MV-4-11 (cell line): ENCODE data around the gene FSD1.
"Not testable (repeated sequence)": the region's sequence is repeated elsewhere in the genome, so short reads cannot be mapped to it uniquely, and the experiment has no call there.

Source experiments
- DNase-seq: peaks from one replicate; lab custom pipeline; 2025; lab: John Stamatoyannopoulos, UW

Gene FSD1

GRCh38 chr19:4284974-4285373 lies 19.4 kb upstream of the FSD1 start:
- no peak for DNase-seq

DNA sequence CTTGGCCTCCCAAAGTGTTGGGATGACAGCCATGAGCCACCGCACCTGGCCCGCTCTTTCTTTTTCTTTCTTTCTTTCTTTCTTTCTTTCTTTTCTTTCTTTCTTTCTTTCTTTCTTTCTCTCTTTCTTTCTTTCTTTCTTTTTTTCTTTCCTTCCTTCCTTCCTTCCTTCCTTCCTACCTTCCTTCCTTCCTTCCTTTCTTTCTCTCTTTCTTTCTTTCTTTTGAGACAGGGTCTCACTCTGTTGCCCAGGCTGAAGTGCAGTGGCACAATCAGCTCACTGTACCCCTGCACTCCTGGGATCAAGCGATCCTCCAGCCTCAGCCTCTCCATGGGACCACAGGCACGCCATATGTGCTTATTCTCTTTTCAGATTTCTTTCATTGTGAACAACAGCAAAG lies 18.3 kb upstream of the FSD1 start:
- not testable (repeated sequence) for DNase-seq

DNA sequence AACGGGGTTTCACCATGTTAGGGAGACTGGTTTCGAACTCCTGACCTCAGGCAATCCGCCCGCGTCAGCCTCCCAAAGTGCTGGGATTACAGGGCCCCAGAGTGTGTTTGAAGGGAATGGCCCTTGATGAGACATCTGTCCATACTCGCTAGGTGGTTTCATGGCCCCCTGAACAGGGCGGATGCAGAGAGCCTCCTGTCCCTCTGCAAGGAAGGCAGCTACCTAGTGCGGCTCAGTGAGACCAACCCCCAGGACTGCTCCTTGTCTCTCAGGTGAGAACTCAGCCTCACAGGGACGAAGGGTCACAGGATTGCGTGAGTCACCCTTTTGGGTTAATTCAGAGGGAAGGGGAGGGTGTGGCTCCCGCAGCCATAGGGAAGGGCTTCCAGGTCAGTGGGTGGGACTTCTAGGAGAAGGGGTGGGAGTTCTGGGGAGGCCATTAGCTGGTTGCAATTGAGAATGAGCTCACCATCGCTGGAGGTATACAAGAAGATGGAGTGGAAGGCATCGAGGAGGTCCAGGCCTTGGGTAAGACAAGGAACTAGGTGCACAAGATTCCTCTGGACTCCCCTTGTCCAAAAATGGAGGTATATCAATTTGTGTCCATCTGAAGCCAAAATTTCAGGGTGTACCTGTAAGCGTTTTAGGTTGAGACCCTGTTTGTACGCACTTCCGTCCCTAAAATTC lies 16.2 kb upstream of the FSD1 start:
- no peak for DNase-seq

DNA sequence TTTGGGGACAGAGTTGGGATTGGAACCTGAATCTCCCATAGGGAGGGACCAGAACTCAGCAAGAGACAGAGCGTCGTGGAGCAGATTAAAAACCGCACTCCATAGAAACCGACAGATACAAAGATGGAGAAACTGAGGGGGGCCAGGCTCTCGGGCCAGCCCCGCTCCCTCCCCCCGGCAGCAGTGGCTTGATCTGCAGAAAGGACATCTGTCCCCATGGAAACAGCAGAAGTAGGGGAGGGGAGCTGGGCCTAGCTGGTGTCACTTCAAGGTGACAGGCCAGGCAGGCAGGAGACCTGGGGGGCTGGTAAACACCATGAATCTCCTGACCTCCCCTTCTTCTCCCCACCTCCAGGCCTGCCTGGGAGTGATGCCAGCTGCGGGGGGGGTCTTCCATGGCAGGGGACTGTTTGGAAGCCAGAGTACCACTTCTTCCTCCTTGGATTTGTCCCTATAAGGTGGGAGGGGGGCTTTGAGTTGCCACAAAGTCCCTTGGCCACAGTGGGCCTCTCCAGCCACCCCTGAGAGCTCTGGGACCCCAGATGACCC lies 13.1 kb upstream of the FSD1 start:
- no peak for DNase-seq

- DNase-seq = no peak
Measured at GRCh38 chr19:4292515-4292914, 11.9 kb upstream of the FSD1 start.

GRCh38 chr19:4294389-4294788 lies 10.0 kb upstream of the FSD1 start:
- no peak for DNase-seq

DNA sequence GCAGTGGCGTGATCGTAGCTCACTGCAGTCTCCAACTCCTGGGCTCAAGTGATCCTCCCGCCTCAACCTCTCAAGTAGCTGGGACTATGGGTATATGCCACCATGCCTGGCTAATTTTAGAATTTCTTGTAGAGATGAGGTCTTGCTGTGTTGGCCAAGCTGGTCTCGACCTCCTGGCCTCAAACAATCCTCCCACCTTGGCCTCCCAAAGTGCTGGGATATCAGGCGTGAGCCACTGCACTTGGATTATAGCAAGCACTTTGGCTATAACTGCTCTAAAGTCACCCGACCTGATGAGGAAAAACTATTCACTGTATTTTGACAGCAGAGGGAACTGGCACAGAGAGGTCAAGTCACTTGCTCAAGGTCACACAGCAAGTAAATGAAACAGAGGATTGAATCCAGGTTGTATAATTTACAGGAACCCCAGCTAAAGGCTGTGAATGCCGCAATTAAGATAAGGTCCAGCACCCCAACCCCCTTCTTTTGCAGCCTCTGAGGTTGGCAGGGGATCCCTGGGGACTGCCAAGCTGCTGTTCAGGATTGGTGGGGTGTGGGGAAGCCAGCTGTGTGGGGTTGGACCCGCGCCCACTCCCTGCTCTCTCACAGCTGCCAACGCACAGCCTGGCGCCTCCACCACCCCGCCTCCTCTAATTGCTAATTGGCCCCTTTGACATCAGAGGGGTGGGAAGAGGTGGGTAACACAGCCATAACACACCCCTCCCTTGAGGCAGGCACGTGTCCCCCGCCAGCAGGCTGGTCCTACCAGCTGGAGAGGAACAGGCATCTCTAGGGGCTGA lies 8.2 kb upstream of the FSD1 start:
- DNase-seq = no peak

- no peak for DNase-seq
Measured at GRCh38 chr19:4297901-4298809, 6.2 kb upstream of the FSD1 start.

DNA sequence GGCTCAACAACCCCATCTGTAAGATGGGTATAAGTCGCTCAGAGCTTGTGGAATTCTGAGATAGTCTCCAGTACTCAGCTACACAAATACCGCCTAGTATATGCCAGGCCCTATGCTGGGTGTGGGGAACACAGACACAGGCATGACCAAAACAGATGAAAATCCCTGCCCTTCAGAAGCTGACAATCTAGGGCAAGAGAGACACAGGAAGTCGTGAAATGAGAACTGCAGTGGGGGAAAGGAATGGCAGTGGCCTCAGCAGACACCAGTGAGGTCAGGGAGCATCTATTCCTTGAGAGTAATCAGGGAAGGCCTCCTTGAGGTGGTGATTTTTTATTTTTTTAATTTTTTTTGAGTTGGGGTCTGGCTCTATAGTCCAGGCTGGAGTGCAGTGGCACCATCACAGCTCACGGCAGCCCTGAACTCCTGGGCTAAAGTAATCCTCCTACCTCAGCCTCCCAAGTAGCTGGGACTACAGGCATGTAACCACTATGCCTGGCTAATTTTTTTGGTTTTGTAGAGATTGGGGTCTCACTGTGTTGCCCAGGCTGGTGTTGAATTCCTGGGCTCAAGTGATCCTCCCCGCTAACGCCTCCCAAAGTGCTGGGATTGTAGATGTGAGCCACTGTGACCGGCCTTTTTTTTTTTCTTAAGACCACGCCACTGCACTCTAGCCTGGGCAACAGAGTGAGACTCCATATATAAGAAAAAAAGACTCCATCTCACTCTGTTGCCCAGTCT lies 5.4 kb upstream of the FSD1 start:
- DNase-seq = no peak

- DNase-seq = no peak
Measured at GRCh38 chr19:4300589-4300988, 3.8 kb upstream of the FSD1 start.

- DNase-seq = no peak
Measured at GRCh38 chr19:4301590-4302242, 2.7 kb upstream of the FSD1 start.

DNA sequence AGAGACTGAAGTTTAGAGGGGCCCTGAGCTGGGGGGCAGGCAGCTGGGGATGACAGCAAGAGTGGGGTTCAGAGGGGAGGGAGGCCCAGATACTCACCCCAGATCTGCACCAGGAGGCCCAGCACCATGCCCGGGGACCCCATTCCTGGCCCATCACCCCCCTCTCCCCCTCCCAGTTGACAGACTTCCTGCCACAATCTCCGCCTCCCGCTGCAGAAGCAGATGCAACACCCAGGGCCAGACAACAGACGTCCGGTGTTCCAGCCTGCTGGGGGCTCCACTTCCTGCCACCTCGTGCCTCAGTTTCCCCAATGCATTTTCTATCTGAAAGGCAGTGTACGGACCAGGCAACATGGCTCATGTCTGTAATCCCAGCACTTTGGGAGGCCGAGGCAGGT lies 2.2 kb upstream of the FSD1 start, which contains the start of gene TMIGD2:
TMIGD2 (minus strand) TSS at position 147 of the 398 bp plus-strand sequence; CDS start at position 143, 4 bp downstream.
- no peak for DNase-seq

DNA sequence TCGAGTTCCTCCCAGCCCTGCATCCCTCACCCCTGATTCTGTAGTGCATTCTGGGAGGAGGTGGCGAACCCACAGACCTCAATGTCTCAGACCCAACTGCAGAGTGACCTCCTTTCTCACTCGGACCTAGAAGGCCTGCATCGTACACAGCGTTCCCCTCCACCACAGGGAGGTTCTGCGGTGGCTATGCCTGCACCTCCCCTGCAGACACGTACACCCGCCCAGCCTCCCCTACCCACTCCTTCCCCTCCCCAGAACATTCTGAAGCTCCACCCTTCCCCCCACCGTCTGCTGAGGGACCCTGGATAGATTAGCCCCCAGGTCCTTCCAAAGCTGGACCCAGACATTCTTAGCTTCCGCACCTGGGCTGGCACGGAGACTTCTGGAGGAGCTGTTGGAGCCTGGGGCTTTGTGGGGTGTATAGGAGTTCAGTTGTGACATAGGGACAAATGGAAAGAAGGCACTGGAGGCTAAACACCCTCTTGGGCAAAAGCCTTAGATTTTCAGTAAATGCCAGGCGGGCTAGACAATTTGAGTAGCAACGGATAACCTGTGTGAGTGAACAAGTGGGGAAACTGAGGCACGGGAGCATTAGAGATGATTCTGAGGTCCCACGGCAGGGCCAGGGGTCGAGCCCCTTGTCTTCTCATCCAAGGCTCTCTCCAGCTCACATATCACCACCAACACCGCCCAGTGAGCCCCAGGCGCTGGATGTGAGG lies 420 bp upstream of the FSD1 start:
- DNase-seq = no peak

DNA sequence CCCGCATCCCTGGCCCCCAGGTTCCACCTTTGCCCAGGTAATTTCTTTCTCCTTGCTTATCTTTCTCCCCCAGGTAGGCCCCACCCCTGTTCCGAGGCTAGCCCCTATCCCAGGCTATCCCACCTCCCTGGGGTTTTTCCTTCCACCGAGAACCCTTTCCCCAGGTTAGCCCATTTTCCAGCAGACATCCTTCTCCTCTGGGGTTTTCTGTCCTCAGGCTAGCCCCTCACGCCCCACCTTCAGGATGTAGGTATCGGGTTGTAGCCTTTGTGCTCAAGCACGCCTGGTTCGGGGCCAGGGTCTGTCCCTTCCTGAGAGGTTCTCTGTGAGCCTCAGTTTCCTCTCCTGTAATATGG lies 837 bp downstream of the FSD1 start:
- no peak for DNase-seq

- no peak for DNase-seq
Measured at GRCh38 chr19:4305659-4306058, 1.3 kb downstream of the FSD1 start.

DNA sequence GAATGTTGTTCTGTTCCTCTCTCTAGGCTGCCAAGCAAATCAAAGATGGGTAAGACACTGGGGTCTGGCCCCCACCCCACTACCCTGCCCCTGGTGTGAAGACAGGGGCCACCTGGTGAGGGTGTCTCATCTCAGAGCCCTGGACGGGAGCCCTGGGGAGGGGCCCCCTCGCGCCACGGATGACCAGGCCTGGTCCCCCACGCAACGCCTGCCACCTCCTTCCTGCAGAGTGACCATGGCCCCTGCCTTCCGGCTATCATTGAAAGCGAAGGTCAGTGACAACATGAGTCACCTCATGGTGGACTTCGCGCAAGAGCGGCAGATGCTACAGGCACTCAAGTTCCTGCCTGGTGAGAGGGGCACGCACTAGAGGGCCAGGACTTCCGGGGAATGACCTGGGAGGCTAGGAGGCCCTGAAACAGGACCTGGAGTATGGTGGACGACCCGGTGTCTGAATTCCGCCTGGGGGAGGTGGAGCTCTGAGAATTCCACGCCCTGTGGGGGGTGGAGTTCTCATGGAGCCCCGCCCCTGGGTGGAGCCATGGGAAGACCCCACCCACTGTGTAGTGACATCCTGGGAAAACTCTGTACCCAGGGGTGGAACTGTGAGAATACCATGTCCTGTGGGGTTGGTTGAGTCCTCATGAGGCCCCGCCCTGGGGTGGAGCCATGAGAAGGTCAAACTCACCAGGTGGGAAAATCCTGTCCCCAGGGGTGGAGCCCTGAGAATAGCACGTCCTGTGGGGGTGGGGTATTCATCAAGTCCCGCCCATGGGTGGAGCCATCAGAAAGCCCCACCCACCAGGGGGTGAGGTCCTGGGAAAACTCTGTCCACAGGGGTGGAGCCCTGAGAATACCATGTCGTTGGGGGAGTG lies 6.1 kb downstream of the FSD1 start:
- no peak for DNase-seq

DNA sequence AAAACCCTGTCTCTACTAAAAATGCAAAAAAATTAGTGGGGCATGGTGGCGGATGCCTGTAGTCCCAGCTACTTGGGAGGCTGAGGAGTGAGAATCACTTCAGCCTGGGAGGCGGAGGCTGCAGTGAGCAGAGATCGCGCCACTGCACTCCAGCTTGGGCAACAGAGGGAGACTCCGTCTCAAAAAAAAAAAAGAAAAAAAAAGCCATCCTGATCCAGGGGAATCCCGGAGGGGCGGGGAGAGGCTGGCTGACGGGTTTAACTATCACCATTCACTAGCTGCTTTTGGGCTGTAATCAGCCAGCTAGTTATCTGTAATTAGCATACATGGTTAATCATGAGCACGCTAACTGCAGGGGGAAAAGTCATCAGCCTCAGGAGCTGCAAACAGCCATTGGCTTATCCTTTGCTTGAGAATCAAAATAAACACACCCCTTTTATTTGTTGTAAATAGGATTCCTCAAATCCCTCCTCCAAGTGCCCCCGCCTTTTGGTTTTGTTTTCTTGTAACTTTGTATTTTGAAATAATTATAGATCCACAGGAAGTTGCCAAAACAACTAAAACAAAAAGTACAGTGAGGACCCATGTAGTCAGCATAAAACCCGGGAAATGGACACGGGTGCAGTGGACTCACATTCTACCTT lies 9.6 kb downstream of the FSD1 start:
- no peak for DNase-seq

DNA sequence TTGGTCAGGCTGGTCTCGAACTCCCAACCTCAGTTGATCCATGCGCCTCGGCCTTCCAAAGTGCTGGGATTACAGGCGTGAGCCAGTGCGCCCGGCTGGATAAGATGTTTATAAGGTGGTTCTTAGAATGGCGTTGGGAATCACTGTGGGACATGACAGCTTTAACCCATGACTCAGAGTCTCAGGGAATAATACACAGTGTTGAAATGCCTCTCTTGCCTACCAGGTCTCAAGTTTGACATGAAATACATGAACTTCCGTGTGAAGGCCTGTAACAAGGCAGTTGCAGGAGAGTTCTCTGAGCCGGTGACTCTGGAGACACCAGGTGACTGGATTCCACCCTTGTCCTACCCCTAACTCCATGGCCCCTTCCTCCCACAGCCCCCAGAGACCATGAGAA lies 12.6 kb downstream of the FSD1 start:
- no peak for DNase-seq

- DNase-seq = no peak
Measured at GRCh38 chr19:4318460-4318859, 14.1 kb downstream of the FSD1 start.
